Measurements from ENCODE around the gene ANKHD1.

Gene ANKHD1

GRCh38 chr5:140561753-140562523 is 160.3 kb downstream of the ANKHD1 start:
- H3K36me3 Mint-ChIP-seq: peaks cover 20% of the 10 kb centered on the region
- CTCF ChIA-PET: interaction anchor here (0.8 to 1.4 kb wide), 3 partner anchors 8 to 77 kb away, joined by 3 to 4 read pairs (median 3); partner anchors contain the start of gene EIF4EBP3
- peaks cover 45% of the 10 kb centered on the region for H3K4me1 Mint-ChIP-seq

GRCh38 chr5:140563596-140563995 is 162.0 kb downstream of the ANKHD1 start:
- CTCF ChIA-PET: no interaction called here
- H3K27ac Mint-ChIP-seq: peak overlapping the region; percentile 95
- H3K36me3 Mint-ChIP-seq: peaks cover 28% of the 10 kb centered on the region
- H3K4me3 Mint-ChIP-seq: peak overlapping the region; percentile 87
- no peaks in the 10 kb centered on the region for H3K27me3 Mint-ChIP-seq
- H3K9me3 Mint-ChIP-seq: no peaks in the 10 kb centered on the region
- H3K4me1 Mint-ChIP-seq: peaks cover 51% of the 10 kb centered on the region
- DNase-seq: peak; percentile 32

More at GRCh38 chr5:140561753-140562523, 160.3 kb downstream of the ANKHD1 start:
- no peak overlapping the region for H3K27ac Mint-ChIP-seq
- no peaks in the 10 kb centered on the region for H3K9me3 Mint-ChIP-seq
- no peak for DNase-seq
- H3K27me3 Mint-ChIP-seq: no peaks in the 10 kb centered on the region
- H3K4me3 Mint-ChIP-seq: no peak overlapping the region

- DNase-seq: peak; percentile 98
- Mint-ChIP-seq H3K9me3 (no peaks in the 10 kb centered on the region), H3K4me1 (peaks cover 59% of the 10 kb centered on the region), H3K27ac (peak within 1 kb of the TSS; percentile 95), H3K36me3 (peaks cover 34% of the 10 kb centered on the region), H3K27me3 (no peaks in the 10 kb centered on the region), H3K4me3 (peak within 1 kb of the TSS; percentile 87)
- CTCF ChIA-PET: interaction anchor here (1.1 kb wide), 1 partner anchor 154 kb away, joined by 3 read pairs; no protein-coding TSS in a partner anchor
Observed at GRCh38 chr5:140564196-140565023, 162.8 kb downstream of the ANKHD1 start, which contains the start of the genes APBB3 and SLC35A4. TSS of gene APBB3 (minus strand) at chr5:140564598. CDS start at chr5:140564245, 353 bp downstream. TSS of gene SLC35A4 (plus strand) at chr5:140564828. CDS start at chr5:140567170, 2,342 bp downstream.

GRCh38 chr5:140565024-140565779 is 163.6 kb downstream of the ANKHD1 start:
- Mint-ChIP-seq H3K9me3 (no peaks in the 10 kb centered on the region), H3K36me3 (peaks cover 39% of the 10 kb centered on the region), H3K4me3 (peak overlapping the region; percentile 87), H3K27ac (peak overlapping the region; percentile 95), H3K4me1 (peaks cover 67% of the 10 kb centered on the region), H3K27me3 (no peaks in the 10 kb centered on the region)
- no peak for DNase-seq
- CTCF ChIA-PET: interaction anchor here (1.1 to 2.1 kb wide), 3 partner anchors 69 to 202 kb away, joined by 3 to 9 read pairs (median 3); no protein-coding TSS in a partner anchor

GRCh38 chr5:140565780-140566095 is 164.1 kb downstream of the ANKHD1 start:
- peaks cover 69% of the 10 kb centered on the region for H3K4me1 Mint-ChIP-seq
- H3K4me3 Mint-ChIP-seq: peak overlapping the region; percentile 87
- no peak for DNase-seq
- peak overlapping the region; percentile 95 for H3K27ac Mint-ChIP-seq
- no peaks in the 10 kb centered on the region for H3K27me3 Mint-ChIP-seq
- H3K36me3 Mint-ChIP-seq: peaks cover 38% of the 10 kb centered on the region
- CTCF ChIA-PET: interaction anchor here (1.1 to 2.1 kb wide), 3 partner anchors 69 to 202 kb away, joined by 3 to 9 read pairs (median 3); no protein-coding TSS in a partner anchor
- no peaks in the 10 kb centered on the region for H3K9me3 Mint-ChIP-seq

GRCh38 chr5:140566665-140567064 is 165.0 kb downstream of the ANKHD1 start:
- Mint-ChIP-seq H3K36me3 (peaks cover 34% of the 10 kb centered on the region), H3K27ac (no peak overlapping the region), H3K27me3 (no peaks in the 10 kb centered on the region), H3K4me1 (peaks cover 69% of the 10 kb centered on the region), H3K9me3 (no peaks in the 10 kb centered on the region), H3K4me3 (peak overlapping the region; percentile 11)
- CTCF ChIA-PET: interaction anchor here (2.1 kb wide), 1 partner anchor 68 kb away, joined by 9 read pairs; no protein-coding TSS in a partner anchor
- no peak for DNase-seq

GRCh38 chr5:140567136-140567818 is 165.6 kb downstream of the ANKHD1 start:
- CTCF ChIA-PET: interaction anchor here (2.1 kb wide), 1 partner anchor 67 kb away, joined by 9 read pairs; no protein-coding TSS in a partner anchor
- peak overlapping the region; percentile 24 for H3K4me3 Mint-ChIP-seq

GRCh38 chr5:140567871-140568270 is 166.2 kb downstream of the ANKHD1 start:
- peaks cover 34% of the 10 kb centered on the region for H3K36me3 Mint-ChIP-seq
- H3K9me3 Mint-ChIP-seq: no peaks in the 10 kb centered on the region
- no peaks in the 10 kb centered on the region for H3K27me3 Mint-ChIP-seq
- peak overlapping the region; percentile 2 for H3K27ac Mint-ChIP-seq
- no peak overlapping the region for H3K4me3 Mint-ChIP-seq
- CTCF ChIA-PET: interaction anchor here (1.3 to 1.9 kb wide), 2 partner anchors 21 to 65 kb away, joined by 4 to 5 read pairs; partner anchors contain the start of genes CD14 and EIF4EBP3
- H3K4me1 Mint-ChIP-seq: peaks cover 64% of the 10 kb centered on the region
- no peak for DNase-seq

More at GRCh38 chr5:140567136-140567818, 165.6 kb downstream of the ANKHD1 start:
- DNase-seq: no peak
- no peaks in the 10 kb centered on the region for H3K9me3 Mint-ChIP-seq
- peaks cover 69% of the 10 kb centered on the region for H3K4me1 Mint-ChIP-seq
- H3K36me3 Mint-ChIP-seq: peaks cover 34% of the 10 kb centered on the region
- H3K27ac Mint-ChIP-seq: no peak overlapping the region
- H3K27me3 Mint-ChIP-seq: no peaks in the 10 kb centered on the region

- CTCF ChIA-PET: interaction anchor here (1.3 to 1.9 kb wide), 2 partner anchors 21 to 64 kb away, joined by 4 to 5 read pairs; partner anchors contain the start of genes CD14 and EIF4EBP3
- H3K4me1 Mint-ChIP-seq: peaks cover 58% of the 10 kb centered on the region
Observed at GRCh38 chr5:140568443-140569063, 166.9 kb downstream of the ANKHD1 start.

GRCh38 chr5:140569197-140569596 is 167.6 kb downstream of the ANKHD1 start:
- H3K9me3 Mint-ChIP-seq: no peaks in the 10 kb centered on the region
- H3K4me3 Mint-ChIP-seq: peak overlapping the region; percentile 60
- peak overlapping the region; percentile 96 for H3K27ac Mint-ChIP-seq
- peaks cover 34% of the 10 kb centered on the region for H3K36me3 Mint-ChIP-seq
- CTCF ChIA-PET: interaction anchor here (0.5 to 1.9 kb wide), 4 partner anchors 22 to 176 kb away, joined by 3 to 5 read pairs (median 4); partner anchors contain the start of genes CD14 and EIF4EBP3
- peak; percentile 38 for DNase-seq
- peaks cover 54% of the 10 kb centered on the region for H3K4me1 Mint-ChIP-seq
- H3K27me3 Mint-ChIP-seq: no peaks in the 10 kb centered on the region

More at GRCh38 chr5:140568443-140569063, 166.9 kb downstream of the ANKHD1 start:
- no peak for DNase-seq
- peak overlapping the region; percentile 60 for H3K4me3 Mint-ChIP-seq
- H3K27ac Mint-ChIP-seq: peak overlapping the region; percentile 96
- peaks cover 34% of the 10 kb centered on the region for H3K36me3 Mint-ChIP-seq
- H3K9me3 Mint-ChIP-seq: no peaks in the 10 kb centered on the region
- no peaks in the 10 kb centered on the region for H3K27me3 Mint-ChIP-seq

GRCh38 chr5:140570058-140570457 is 168.4 kb downstream of the ANKHD1 start:
- H3K4me1 Mint-ChIP-seq: peaks cover 52% of the 10 kb centered on the region
- H3K27me3 Mint-ChIP-seq: no peaks in the 10 kb centered on the region
- no peaks in the 10 kb centered on the region for H3K9me3 Mint-ChIP-seq
- H3K36me3 Mint-ChIP-seq: peaks cover 31% of the 10 kb centered on the region
- no peak overlapping the region for H3K4me3 Mint-ChIP-seq
- CTCF ChIA-PET: no interaction called here
- H3K27ac Mint-ChIP-seq: peak overlapping the region; percentile 24
- DNase-seq: no peak

GRCh38 chr5:140570488-140570887 is 168.9 kb downstream of the ANKHD1 start:
- H3K4me1 Mint-ChIP-seq: peaks cover 52% of the 10 kb centered on the region

More at GRCh38 chr5:140570488-140570887, 168.9 kb downstream of the ANKHD1 start:
- CTCF ChIA-PET: interaction anchor here (0.7 kb wide), 1 partner anchor 219 kb away, joined by 3 read pairs; no protein-coding TSS in a partner anchor
- DNase-seq: no peak
- no peak overlapping the region for H3K4me3 Mint-ChIP-seq
- no peaks in the 10 kb centered on the region for H3K27me3 Mint-ChIP-seq
- peaks cover 31% of the 10 kb centered on the region for H3K36me3 Mint-ChIP-seq
- H3K9me3 Mint-ChIP-seq: no peaks in the 10 kb centered on the region
- peak overlapping the region; percentile 24 for H3K27ac Mint-ChIP-seq
